Measurements from ENCODE around the gene PNPLA1.

DNA sequence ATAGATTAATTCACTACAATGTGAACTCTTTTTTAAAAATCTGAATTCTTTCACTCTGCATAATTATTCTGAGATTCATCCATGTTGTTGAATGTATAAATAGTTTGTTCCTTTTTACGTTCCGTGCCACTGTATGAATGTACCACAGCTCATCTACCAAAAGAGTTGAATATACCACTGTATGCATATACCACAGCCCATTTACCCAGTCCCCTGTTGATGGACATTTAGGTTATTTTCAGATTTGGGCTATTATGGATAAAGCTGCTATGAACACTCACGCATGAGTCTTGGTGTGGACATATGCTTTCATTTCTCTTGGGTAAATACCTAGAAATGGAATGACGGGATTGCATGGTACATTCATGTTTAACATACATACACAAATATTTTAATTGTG, 28.2 kb downstream of the PNPLA1 start:
- TF ChIP-seq CTCF (IDR thresholded peaks at IDR 0.05) (no peak), EZH2phosphoT487 (IDR thresholded peaks at IDR 0.05) (no peak), EZH2 (IDR thresholded peaks at IDR 0.05) (no peak)

Measured in neural progenitor cell (in vitro differentiated cells).